ENCODE measurements around the gene THRB. TPM values are rescaled to one million over a fixed set of nuclear protein-coding genes. Genes with fewer than 3 reads are reported as not detected.

THRB gene
- total RNA-seq, 1 donor from 2014 or later, result 19.7 TPM

- intact Hi-C loops (cut with DNase I), result no loop called here
- no peak for ATAC-seq
- Histone ChIP-seq H3K27ac (no peak overlapping the region), H3K9me3 (no peaks in the 10 kb centered on the region), H3K27me3 (no peaks in the 10 kb centered on the region), H3K36me3 (no peaks in the 10 kb centered on the region), H3K4me1 (peaks cover 12% of the 10 kb centered on the region), H3K4me3 (no peak overlapping the region)
- TF ChIP-seq, protein P1, sequence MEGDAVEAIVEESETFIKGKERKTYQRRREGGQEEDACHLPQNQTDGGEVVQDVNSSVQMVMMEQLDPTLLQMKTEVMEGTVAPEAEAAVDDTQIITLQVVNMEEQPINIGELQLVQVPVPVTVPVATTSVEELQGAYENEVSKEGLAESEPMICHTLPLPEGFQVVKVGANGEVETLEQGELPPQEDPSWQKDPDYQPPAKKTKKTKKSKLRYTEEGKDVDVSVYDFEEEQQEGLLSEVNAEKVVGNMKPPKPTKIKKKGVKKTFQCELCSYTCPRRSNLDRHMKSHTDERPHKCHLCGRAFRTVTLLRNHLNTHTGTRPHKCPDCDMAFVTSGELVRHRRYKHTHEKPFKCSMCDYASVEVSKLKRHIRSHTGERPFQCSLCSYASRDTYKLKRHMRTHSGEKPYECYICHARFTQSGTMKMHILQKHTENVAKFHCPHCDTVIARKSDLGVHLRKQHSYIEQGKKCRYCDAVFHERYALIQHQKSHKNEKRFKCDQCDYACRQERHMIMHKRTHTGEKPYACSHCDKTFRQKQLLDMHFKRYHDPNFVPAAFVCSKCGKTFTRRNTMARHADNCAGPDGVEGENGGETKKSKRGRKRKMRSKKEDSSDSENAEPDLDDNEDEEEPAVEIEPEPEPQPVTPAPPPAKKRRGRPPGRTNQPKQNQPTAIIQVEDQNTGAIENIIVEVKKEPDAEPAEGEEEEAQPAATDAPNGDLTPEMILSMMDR (IDR thresholded peaks at IDR 0.05), result no peak
- DNase-seq, result no peak
These were observed 192.3 kb downstream of the THRB start for GRCh38 chr3:24302396-24302795.

DNA sequence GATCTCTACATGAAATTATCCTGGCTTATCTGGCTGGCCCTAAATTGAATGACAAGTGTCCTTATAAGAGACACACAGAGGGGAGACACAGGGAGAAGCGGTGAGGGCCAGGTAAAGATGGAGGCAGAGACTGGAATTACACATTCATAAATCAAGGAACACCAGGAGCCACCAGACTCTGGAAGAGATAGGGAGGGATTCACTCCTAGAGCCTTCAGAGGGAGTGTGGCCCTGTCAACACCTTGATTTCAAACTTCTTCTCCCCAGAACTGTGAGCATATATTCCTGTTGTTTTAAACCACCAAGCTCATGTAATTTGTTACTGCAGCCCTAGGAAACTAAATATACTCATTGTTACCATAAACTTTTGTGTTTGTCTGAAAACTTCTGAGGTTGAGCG is 193.7 kb downstream of the THRB start:
- Histone ChIP-seq H3K4me3 (no peak overlapping the region), H3K36me3 (no peaks in the 10 kb centered on the region), H3K27me3 (no peaks in the 10 kb centered on the region), H3K9me3 (no peaks in the 10 kb centered on the region), H3K27ac (no peak overlapping the region), H3K4me1 (peaks cover 6% of the 10 kb centered on the region)
- intact Hi-C loops (cut with DNase I), result no loop called here
- DNase-seq (no peak), ATAC-seq (no peak)
- TF ChIP-seq, protein P1 (IDR thresholded peaks at IDR 0.05), result no peak

DNA sequence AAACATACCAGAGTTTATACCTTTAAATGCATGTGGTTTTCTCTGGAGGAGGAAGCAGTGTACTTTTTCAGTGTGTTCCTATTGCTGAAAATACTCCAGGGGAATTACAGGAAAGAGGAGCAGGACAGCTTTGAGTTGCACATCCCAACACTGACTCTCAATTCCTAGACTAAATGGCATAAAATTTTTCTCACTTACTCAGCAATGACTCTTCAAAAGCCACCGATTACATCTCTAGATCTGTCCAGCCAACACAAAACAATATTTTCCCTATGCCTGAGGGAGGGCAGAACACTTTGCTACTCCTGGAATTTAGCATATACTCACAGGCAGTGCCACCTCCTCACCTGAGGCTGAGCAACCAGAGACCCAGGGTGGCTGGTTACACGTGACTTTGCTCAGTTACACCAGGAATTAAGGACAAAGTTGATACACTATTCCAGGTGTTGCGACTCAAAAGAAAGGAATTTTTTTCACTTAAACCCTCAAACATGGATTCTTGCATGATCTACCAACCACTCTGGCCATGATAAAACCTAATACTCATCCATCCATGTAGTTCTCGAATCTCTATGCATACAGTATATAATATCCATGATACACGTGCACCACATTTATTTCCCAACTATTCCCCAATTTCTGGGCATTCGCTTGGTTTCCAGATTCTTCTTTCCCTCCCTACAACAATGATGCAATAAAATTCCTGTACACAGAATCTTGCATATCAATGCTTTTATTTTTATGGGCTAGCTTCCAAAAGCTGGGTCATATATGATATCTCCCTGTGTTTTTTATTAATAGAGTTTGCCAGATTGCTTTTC is 194.6 kb downstream of the THRB start:
- TF ChIP-seq, protein P1 (IDR thresholded peaks at IDR 0.05), result no peak
- ATAC-seq, result no peak
- Histone ChIP-seq H3K27me3 (no peaks in the 10 kb centered on the region), H3K27ac (no peak overlapping the region), H3K4me3 (no peak overlapping the region), H3K36me3 (no peaks in the 10 kb centered on the region), H3K4me1 (no peaks in the 10 kb centered on the region), H3K9me3 (no peaks in the 10 kb centered on the region)
- intact Hi-C loops (cut with DNase I), result no loop called here
- no peak for DNase-seq

DNA sequence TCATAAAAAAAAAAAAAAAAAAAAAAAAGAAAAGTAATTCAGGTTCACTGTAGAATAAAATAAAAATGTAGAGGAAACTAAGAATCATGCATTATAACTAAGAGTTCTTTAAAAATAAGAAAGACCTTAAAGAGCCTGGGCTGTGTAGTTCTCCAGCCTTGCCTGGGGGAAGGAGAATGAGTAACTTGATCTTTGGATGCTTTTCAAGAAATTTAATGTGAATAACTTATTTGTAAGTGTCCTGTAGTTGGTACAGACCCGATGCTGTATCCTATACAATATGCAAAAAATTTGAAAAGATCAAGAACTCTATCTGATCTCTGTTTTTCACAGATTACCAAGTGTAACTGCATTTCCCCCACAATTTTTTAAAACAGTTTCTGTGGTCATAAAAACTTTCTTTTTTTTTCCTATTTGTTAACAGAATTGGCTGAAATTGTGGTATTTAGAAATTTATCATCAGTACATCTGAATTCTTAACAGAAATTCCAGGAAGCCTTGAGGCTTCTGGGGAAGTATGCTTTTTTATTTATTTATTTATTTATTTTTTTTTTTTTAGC is 195.3 kb downstream of the THRB start:
- Histone ChIP-seq H3K4me3 (no peak overlapping the region), H3K9me3 (no peaks in the 10 kb centered on the region), H3K4me1 (no peaks in the 10 kb centered on the region), H3K27me3 (no peaks in the 10 kb centered on the region), H3K36me3 (no peaks in the 10 kb centered on the region), H3K27ac (no peak overlapping the region)
- TF ChIP-seq, protein P1 (IDR thresholded peaks at IDR 0.05), result no peak
- intact Hi-C loops (cut with DNase I), result no loop called here
- ATAC-seq (no peak), DNase-seq (no peak)

DNA sequence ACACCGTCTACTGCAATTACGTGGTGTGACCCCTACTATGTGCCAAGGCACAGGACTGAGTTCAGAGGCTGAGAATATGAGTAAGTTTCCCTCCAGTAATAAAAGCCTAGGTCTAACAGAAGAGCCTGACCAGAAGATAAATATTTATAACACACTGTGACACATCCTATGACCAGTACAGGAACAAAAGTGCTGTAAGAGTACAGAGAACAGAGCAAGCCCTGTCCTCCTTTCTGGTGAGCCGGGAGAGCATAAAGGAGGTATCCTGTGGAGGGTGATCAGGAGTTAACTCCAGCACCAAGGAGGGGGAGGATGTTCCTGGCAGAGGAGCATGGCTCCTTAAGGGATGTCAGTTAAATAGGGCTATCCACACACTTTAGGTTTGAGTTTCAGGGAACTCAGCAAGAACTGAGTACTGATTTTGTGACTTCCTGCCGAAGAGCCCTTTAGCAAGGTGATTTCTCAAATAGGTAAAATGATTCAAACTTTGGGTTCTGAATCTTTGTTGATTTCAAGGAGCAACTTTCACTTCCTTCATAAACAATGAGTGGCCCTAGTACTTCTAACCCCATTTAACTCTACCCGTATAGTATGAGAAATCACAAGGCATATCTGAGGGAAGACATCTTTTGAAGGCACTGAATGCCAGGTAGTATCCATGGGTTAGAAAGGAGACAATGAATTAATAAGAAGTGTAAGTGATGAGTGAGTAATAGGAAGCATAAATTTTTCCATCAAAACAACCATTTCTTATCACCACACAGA is 198.0 kb downstream of the THRB start:
- Histone ChIP-seq H3K4me3 (no peak overlapping the region), H3K4me1 (no peaks in the 10 kb centered on the region), H3K27ac (no peak overlapping the region), H3K9me3 (no peaks in the 10 kb centered on the region), H3K36me3 (no peaks in the 10 kb centered on the region), H3K27me3 (no peaks in the 10 kb centered on the region)
- DNase-seq (no peak), ATAC-seq (no peak)
- intact Hi-C loops (cut with DNase I), result no loop called here
- TF ChIP-seq, protein P1 (IDR thresholded peaks at IDR 0.05), result no peak
